Loucy (cell line): ENCODE measurements around the gene C1QL1.

Experiments
- CTCF ChIP-seq: fragments of 200-600 bp; sonication (generic); conservative IDR thresholded peaks from 2 replicates; pipeline ENCODE4 v1.5.1; 2014; ENCODE audit warnings: mild to moderate bottlenecking, antibody characterized with exemption, low read length
- EZH2phosphoT487 ChIP-seq: fragments of 200-600 bp; IDR thresholded peaks from 2 replicates; pipeline ENCODE4 v1.6.1; 2018; ENCODE audit warnings: antibody characterized with exemption, mild to moderate bottlenecking, moderate library complexity, borderline replicate concordance

GRCh38 chr17:44934745-44935105, 33.4 kb downstream of the C1QL1 start:
- TF ChIP-seq EZH2phosphoT487 (no peak), CTCF (no peak)
